ENCODE measurements around the gene ARL6IP6. TPM values are rescaled to one million over a fixed set of nuclear protein-coding genes. Genes with fewer than 3 reads are reported as not detected.

ARL6IP6 gene
- total RNA-seq, 1 experiment from 2014 or later = 38.9 TPM

DNA sequence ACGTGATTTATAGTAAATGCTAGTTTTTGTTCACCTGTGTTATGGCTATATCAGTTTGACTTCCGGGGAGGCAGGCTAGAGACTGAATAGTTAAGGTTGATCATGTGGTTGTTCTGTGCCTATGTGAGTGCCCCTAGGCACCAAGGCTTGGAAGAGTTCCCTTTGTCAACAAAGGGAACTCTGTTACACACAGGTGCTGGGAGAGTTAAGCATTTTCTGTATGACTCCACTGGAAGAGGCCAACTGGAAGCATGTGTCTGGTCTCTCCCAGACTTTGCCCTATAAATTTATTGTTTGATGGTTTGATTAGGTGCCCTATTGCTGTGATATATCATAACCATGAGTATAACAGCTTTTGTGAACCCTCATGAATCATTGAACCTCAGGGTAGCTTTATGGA, 63.8 kb downstream of the ARL6IP6 start:
- TF ChIP-seq REST (IDR thresholded peaks at IDR 0.05; ENCODE audit: insufficient read depth in 1 of 2, low read depth in 2 of 2, low read length in 1 of 2) = no peak
- no peak for TF ChIP-seq SIN3A (IDR thresholded peaks at IDR 0.05; ENCODE audit: borderline replicate concordance, insufficient read depth, low read depth, low read length)
- no peak for TF ChIP-seq TCF7L2 (IDR thresholded peaks at IDR 0.05; ENCODE audit: low read depth, low read length)
- no peak for TF ChIP-seq POLR2AphosphoS5 (IDR thresholded peaks at IDR 0.05; ENCODE audit: low read depth, low read length)
- no peak for TF ChIP-seq CTCF (IDR thresholded peaks at IDR 0.05)
- CTCF ChIA-PET = no interaction called here
- no TSS peak for BruUV-seq (replicated peaks)
- no peaks in the 10 kb centered on the region for H3K36me3 ChIP-seq (ENCODE audit: control insufficient read depth, insufficient read depth, low read length)
- H3K27me3 ChIP-seq (ENCODE audit: control insufficient read depth, insufficient read depth, low read length) = no peaks in the 10 kb centered on the region
- H3K9me3 ChIP-seq (ENCODE audit: control insufficient read depth, insufficient read depth, low read depth, low read length) = no peaks in the 10 kb centered on the region
- no peak for ATAC-seq
- H3K4me3 ChIP-seq (ENCODE audit: low read depth in 2 of 2, low read length in 2 of 2) = no peak overlapping the region
- intact Hi-C loops (cut with micrococcal nuclease; ENCODE audit: unreplicated experiment) = no loop called here
- POLR2A ChIA-PET = no interaction called here
- no peak overlapping the region for H3K27ac ChIP-seq (ENCODE audit: low read length)
- in situ Hi-C loops (cut with HindIII; ENCODE audit: low pct_unique_long_range_greater_than_20kb, low sequenced_read_pairs) = no loop called here
- no peak for DNase-seq (ENCODE audit: low read depth, low spot score)
- no peaks in the 10 kb centered on the region for H3K4me1 ChIP-seq (ENCODE audit: control insufficient read depth, insufficient read depth, low read length)

DNA sequence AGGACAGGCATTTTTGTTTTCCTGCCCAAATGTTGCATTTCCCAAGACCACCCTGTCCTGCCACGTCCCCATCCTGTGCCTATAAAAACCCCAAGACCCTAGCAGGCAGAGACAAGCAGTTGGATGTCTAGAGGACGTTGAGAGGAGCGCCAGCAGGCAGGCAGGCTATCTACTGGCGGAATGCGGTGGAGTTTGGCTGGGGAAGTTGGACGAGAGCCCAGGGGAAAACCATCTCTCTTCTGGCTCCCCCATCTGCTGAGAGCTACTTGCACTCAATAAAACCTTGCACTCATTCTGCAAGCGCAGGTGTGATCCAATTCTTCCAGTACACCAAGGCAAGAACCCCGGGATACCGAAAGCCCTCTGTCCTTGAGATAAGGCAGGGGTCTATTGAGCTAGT, 72.5 kb downstream of the ARL6IP6 start:
- CTCF ChIA-PET = no interaction called here
- POLR2A ChIA-PET = no interaction called here
- ATAC-seq (no peak), DNase-seq (ENCODE audit: low read depth, low spot score) (no peak)
- Histone ChIP-seq H3K27ac (ENCODE audit: low read length) (no peak overlapping the region), H3K9me3 (ENCODE audit: control insufficient read depth, insufficient read depth, low read depth, low read length) (no peaks in the 10 kb centered on the region), H3K27me3 (ENCODE audit: control insufficient read depth, insufficient read depth, low read length) (no peaks in the 10 kb centered on the region), H3K4me3 (ENCODE audit: low read depth in 2 of 2, low read length in 2 of 2) (no peak overlapping the region), H3K4me1 (ENCODE audit: control insufficient read depth, insufficient read depth, low read length) (no peaks in the 10 kb centered on the region), H3K36me3 (ENCODE audit: control insufficient read depth, insufficient read depth, low read length) (no peaks in the 10 kb centered on the region)
- TF ChIP-seq REST (IDR thresholded peaks at IDR 0.05; ENCODE audit: insufficient read depth in 1 of 2, low read depth in 2 of 2, low read length in 1 of 2) = no peak
- TF ChIP-seq SIN3A (IDR thresholded peaks at IDR 0.05; ENCODE audit: borderline replicate concordance, insufficient read depth, low read depth, low read length) = no peak
- TF ChIP-seq CTCF (IDR thresholded peaks at IDR 0.05) = no peak
- TF ChIP-seq POLR2AphosphoS5 (IDR thresholded peaks at IDR 0.05; ENCODE audit: low read depth, low read length) = no peak
- no peak for TF ChIP-seq TCF7L2 (IDR thresholded peaks at IDR 0.05; ENCODE audit: low read depth, low read length)
- in situ Hi-C loops (cut with HindIII; ENCODE audit: low pct_unique_long_range_greater_than_20kb, low sequenced_read_pairs) (no loop called here), intact Hi-C loops (cut with micrococcal nuclease; ENCODE audit: unreplicated experiment) (no loop called here)
- BruUV-seq (replicated peaks) = no TSS peak

Measured in Panc1 (cell line).